Kidney epithelial cell (primary cell): ENCODE data around the gene RCSD1. TPM values are rescaled to one million over a fixed set of nuclear protein-coding genes. Genes with fewer than 3 reads are reported as not detected.

Source experiments
- DNase-seq: peaks from one replicate; pipeline ENCODE4 v3.0.0-alpha.2; 2010; ENCODE audit warnings: low read depth
- H3K27me3 ChIP-seq: 2 replicates; pipeline ENCODE4 v1.6.0; 2011; ENCODE audit warnings: low read length; ENCODE audit not compliant: control insufficient read depth, insufficient read depth
- H3K36me3 ChIP-seq: 2 replicates; pipeline ENCODE4 v1.5.1; 2011; ENCODE audit warnings: low read length; ENCODE audit not compliant: control insufficient read depth, insufficient read depth
- H3K4me3 ChIP-seq: 2 replicates; pipeline ENCODE4 v1.5.1; 2011; ENCODE audit warnings: low read depth, mild to moderate bottlenecking, control low read depth, low read length
- CTCF ChIP-seq: IDR thresholded peaks from 2 replicates; pipeline ENCODE4 v1.5.1; 2011; ENCODE audit warnings: mild to moderate bottlenecking, moderate library complexity, low read length, control low read depth, inconsistent platforms; ENCODE audit not compliant: insufficient read depth, poor library complexity, severe bottlenecking
- total RNA-seq: library from RNA; depleted of rRNA; stranded (reverse); fragments of >200 nt; gene quantifications from 2 replicates; pipeline ENCODE4 v1.2.3, GENCODE V29; 2015

Gene RCSD1
- total RNA-seq, 1 donor from 2014 or later, result 0.21 TPM

- H3K36me3 ChIP-seq, result no peaks in the 10 kb centered on the region
- no peak for TF ChIP-seq CTCF
- no peak overlapping the region for H3K4me3 ChIP-seq
- H3K27me3 ChIP-seq, result no peaks in the 10 kb centered on the region
- no peak for DNase-seq
These were observed 26.6 kb downstream of the RCSD1 start for GRCh38 chr1:167656657-167657056.

- Histone ChIP-seq H3K36me3 (no peaks in the 10 kb centered on the region), H3K4me3 (no peak overlapping the region), H3K27me3 (no peaks in the 10 kb centered on the region)
- DNase-seq, result no peak
- TF ChIP-seq CTCF, result no peak
These were observed 28.7 kb downstream of the RCSD1 start for GRCh38 chr1:167658574-167659328.

GRCh38 chr1:167659450-167659849, 29.4 kb downstream of the RCSD1 start:
- no peak for DNase-seq
- Histone ChIP-seq H3K36me3 (no peaks in the 10 kb centered on the region), H3K4me3 (no peak overlapping the region), H3K27me3 (no peaks in the 10 kb centered on the region)
- no peak for TF ChIP-seq CTCF

GRCh38 chr1:167659881-167660280, 29.8 kb downstream of the RCSD1 start:
- TF ChIP-seq CTCF, result no peak
- DNase-seq, result no peak
- no peak overlapping the region for H3K4me3 ChIP-seq
- H3K36me3 ChIP-seq, result no peaks in the 10 kb centered on the region
- H3K27me3 ChIP-seq, result no peaks in the 10 kb centered on the region

- DNase-seq, result no peak
- H3K4me3 ChIP-seq, result no peak overlapping the region
- no peaks in the 10 kb centered on the region for H3K36me3 ChIP-seq
- no peaks in the 10 kb centered on the region for H3K27me3 ChIP-seq
- TF ChIP-seq CTCF, result no peak
These were observed 31.7 kb downstream of the RCSD1 start for GRCh38 chr1:167661527-167662426.
